Renal pelvis (tissue), 4 donors: Measurements from ENCODE around the gene GADD45G. TPM values are rescaled to one million over a fixed set of nuclear protein-coding genes. Genes with fewer than 3 reads are reported as not detected.

Experiments used
- DNase-seq: peaks from one replicate; pipeline ENCODE4 v3.0.0-alpha.2; 2013
- polyA plus RNA-seq, 3 donors: library from polyadenylated mRNA; unstranded; fragments of 120-200 nt; gene quantifications; one replicate each; pipeline ENCODE4 v1.2.1, GENCODE V29; 2013; ENCODE audit not compliant: insufficient read length in 3 of 3

The GADD45G gene
- polyA plus RNA-seq, 3 donors, result 4.1 to 4.8 (median 4.3) TPM

- DNase-seq, result no peak
These were observed 42.7 kb downstream of the GADD45G start for GRCh38 chr9:89647366-89648128.

- DNase-seq, result no peak
These were observed 43.6 kb downstream of the GADD45G start for GRCh38 chr9:89648247-89649000.

- DNase-seq, result no peak
These were observed 44.4 kb downstream of the GADD45G start for GRCh38 chr9:89649039-89649691.

DNA sequence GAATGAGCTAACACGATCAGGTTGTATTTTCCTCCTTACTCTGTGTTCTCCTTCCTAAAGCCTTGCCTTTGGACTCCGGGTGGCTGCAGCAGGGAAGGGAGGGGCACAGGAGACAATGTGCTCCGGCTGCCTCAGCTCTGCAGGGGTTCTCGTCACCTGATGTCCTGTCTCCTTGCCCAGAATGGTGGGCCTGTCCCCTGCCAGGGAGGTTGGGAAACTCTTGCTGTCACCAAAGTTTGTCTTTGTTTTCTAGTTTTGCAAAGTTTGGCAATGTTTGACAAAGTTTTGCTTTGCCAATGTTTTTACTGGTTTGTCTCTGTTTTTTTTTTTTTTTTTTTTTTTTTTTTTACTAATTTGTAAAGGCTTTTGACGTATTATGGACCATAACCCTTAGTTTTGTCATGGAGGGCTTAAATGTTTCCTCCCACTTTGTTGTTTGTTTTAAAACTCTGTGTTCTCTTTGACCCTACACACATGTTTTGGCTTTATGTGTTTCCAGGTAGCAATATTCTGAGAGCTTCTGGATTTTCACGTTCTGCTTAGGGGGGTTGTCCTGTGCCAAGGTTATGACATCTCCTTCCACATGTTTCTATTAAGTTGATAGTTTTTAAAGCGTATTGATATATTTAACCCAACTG lies 49.3 kb downstream of the GADD45G start:
- no peak for DNase-seq

DNA sequence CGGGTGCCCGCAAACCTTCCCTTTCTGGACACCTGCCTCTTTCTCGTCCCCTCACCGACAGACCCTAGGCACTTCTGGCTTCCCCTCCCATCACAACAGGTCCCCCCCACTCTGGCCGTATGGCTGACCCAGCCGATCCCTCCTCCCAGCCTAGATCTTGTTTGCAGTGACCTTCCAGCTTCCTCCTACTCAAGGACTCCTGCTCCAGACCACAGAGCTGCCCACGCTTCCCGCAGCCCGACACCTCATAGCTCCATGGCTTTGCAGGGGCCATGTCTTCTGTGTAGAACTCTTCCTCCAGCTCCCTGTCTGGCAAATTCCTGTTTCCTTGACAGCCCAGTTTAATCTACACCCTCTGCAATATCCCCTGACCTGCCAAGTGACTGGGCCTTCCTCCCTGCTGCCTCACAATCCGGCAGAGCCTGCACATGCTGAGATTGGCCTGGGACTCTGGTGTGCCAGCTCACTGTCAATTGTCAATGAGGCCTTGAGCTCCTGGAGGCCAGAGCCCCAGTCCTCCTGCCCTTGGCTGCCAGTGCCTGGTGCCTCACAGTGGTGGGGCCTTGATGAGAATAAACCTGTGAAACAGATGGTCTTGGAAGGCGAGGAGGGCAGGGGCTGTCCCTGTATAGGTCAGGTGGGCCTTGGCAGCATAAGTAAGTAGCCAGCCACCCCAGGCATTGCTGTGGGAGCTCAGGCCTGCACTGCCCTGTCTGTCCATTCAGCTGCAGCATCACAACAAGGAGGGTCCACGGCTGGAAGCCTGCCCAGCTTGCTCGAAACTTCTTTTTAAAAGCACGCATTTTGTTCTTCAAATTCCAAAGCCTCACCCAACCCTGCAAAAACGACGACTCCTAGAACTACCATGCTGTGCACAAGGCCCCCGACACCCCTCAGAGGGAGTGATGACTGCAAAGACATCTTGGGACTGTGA lies 50.5 kb downstream of the GADD45G start:
- no peak for DNase-seq

Other genes starting within 250 kb of the GADD45G start
- 10 to 100 TPM; 48.5 to 67.5 (median 64.1) TPM for gene SEMA4D, start 106.9 kb upstream of the GADD45G start, polyA plus RNA-seq